ENCODE measurements around the gene DDX41. TPM values are rescaled to one million over a fixed set of nuclear protein-coding genes. Genes with fewer than 3 reads are reported as not detected.

DDX41 gene
- total RNA-seq, 4 donors from 2014 or later = 63.4 to 96.5 (median 76.2) TPM

- intact Hi-C loops (cut with DNase I) = no loop called here
- Histone ChIP-seq H3K4me3 (peak overlapping the region in 2 of 4 donors; percentile 30 to 52), H3K27me3 (no peaks in the 10 kb centered on the region), H3K27ac (peak overlapping the region in 3 of 4 donors; percentile 46 to 79 (median 55)), H3K36me3 (peaks cover 25 to 53% (median 36%) of the 10 kb centered on the region in 3 donors), H3K9me3 (no peaks in the 10 kb centered on the region), H3K4me1 (peaks cover 0 to 22% (median 5%) of the 10 kb centered on the region in 3 donors)
- TF ChIP-seq POLR2A (IDR thresholded peaks at IDR 0.05) = no peak
- no peak for TF ChIP-seq CTCF (IDR thresholded peaks at IDR 0.05)
- DNase-seq = no peak
- 63 to 67% methylated on average over 5 to 8 of the region's 11 CpGs for WGBS, 2 donors
Observed at GRCh38 chr5:177509991-177510566, 6.7 kb downstream of the DDX41 start.

GRCh38 chr5:177509381-177509951 lies 7.3 kb downstream of the DDX41 start, which contains the start of gene DOK3:
TSS of gene DOK3 (minus strand) at chr5:177509826. CDS start at chr5:177509540, 286 bp downstream.
- intact Hi-C loops (cut with DNase I) = no loop called here
- peaks cover 0 to 15% (median 0%) of the 10 kb centered on the region in 3 donors for H3K4me1 ChIP-seq
- H3K9me3 ChIP-seq = no peaks in the 10 kb centered on the region
- peak within 1 kb of the TSS in 3 of 4 donors; percentile 28 to 52 (median 30) for H3K4me3 ChIP-seq
- H3K27ac ChIP-seq = peak within 1 kb of the TSS; percentile 10 to 79 (median 50)
- 50% methylated on average over 11 of the region's 20 CpGs; no CpG with 5 or more reads in 1 of the 2 donors for WGBS, 2 donors
- H3K27me3 ChIP-seq = no peaks in the 10 kb centered on the region
- DNase-seq = no peak
- peaks cover 21 to 47% (median 36%) of the 10 kb centered on the region in 3 donors for H3K36me3 ChIP-seq
- TF ChIP-seq POLR2A (IDR thresholded peaks at IDR 0.05) = peak in 1 of 4 donors; percentile 34
- TF ChIP-seq CTCF (IDR thresholded peaks at IDR 0.05) = no peak

GRCh38 chr5:177508837-177509236 lies 7.9 kb downstream of the DDX41 start:
- no peak for DNase-seq
- intact Hi-C loops (cut with DNase I) = no loop called here
- H3K36me3 ChIP-seq = peaks cover 18 to 47% (median 29%) of the 10 kb centered on the region in 3 donors

GRCh38 chr5:177508221-177508611 lies 8.5 kb downstream of the DDX41 start:
- no peak for DNase-seq
- peak overlapping the region in 3 of 4 donors; percentile 13 to 52 (median 28) for H3K4me3 ChIP-seq
- H3K27me3 ChIP-seq = no peaks in the 10 kb centered on the region
- intact Hi-C loops (cut with DNase I) = no loop called here
- H3K36me3 ChIP-seq = peaks cover 18 to 45% (median 24%) of the 10 kb centered on the region in 3 donors
- H3K27ac ChIP-seq = peak overlapping the region in 3 of 4 donors; percentile 46 to 79 (median 55)
- peaks cover 0 to 15% (median 0%) of the 10 kb centered on the region in 3 donors for H3K4me1 ChIP-seq
- TF ChIP-seq POLR2A (IDR thresholded peaks at IDR 0.05) = no peak
- no peak for TF ChIP-seq CTCF (IDR thresholded peaks at IDR 0.05)
- H3K9me3 ChIP-seq = no peaks in the 10 kb centered on the region
- WGBS, 2 donors = 54 to 91% methylated on average over 6 to 7 of the region's 26 CpGs

More at GRCh38 chr5:177508837-177509236, 7.9 kb downstream of the DDX41 start:
- WGBS, 2 donors = 58 to 70% methylated on average over 4 to 8 of the region's 8 CpGs
- peak overlapping the region; percentile 10 to 79 (median 50) for H3K27ac ChIP-seq
- H3K4me3 ChIP-seq = peak overlapping the region in 3 of 4 donors; percentile 28 to 52 (median 30)
- H3K27me3 ChIP-seq = no peaks in the 10 kb centered on the region
- H3K4me1 ChIP-seq = peaks cover 0 to 15% (median 0%) of the 10 kb centered on the region in 3 donors
- TF ChIP-seq CTCF (IDR thresholded peaks at IDR 0.05) (no peak), POLR2A (IDR thresholded peaks at IDR 0.05) (no peak)
- no peaks in the 10 kb centered on the region for H3K9me3 ChIP-seq

Data from esophagus squamous epithelium (tissue), 5 donors.